Ishikawa (cell line): ENCODE data around the gene CNTN1.

Experiments used
- CEBPB ChIP-seq: IDR thresholded peaks from 2 replicates; pipeline ENCODE4 v1.6.1; 2012
- CREB1 ChIP-seq: IDR thresholded peaks from 2 replicates; pipeline ENCODE4 v1.6.1; 2012; ENCODE audit warnings: low read depth
- EP300 ChIP-seq: IDR thresholded peaks from 2 replicates; pipeline ENCODE4 v1.6.1; 2012; ENCODE audit warnings: borderline replicate concordance
- NFIC ChIP-seq: IDR thresholded peaks from 2 replicates; pipeline ENCODE4 v1.6.1; 2012
- RAD21 ChIP-seq: IDR thresholded peaks from 2 replicates; pipeline ENCODE4 v1.6.1; 2012; ENCODE audit warnings: low read depth
- TAF1 ChIP-seq: IDR thresholded peaks from 2 replicates; pipeline ENCODE4 v1.6.1; 2012; ENCODE audit warnings: low read depth, mild to moderate bottlenecking
- TEAD4 ChIP-seq: IDR thresholded peaks from 2 replicates; pipeline ENCODE4 v1.6.1; 2012
- YY1 ChIP-seq: IDR thresholded peaks from 2 replicates; pipeline ENCODE4 v1.6.1; 2012; ENCODE audit warnings: low read depth
- ZBTB7A ChIP-seq: IDR thresholded peaks from 2 replicates; pipeline ENCODE4 v1.6.1; 2012; ENCODE audit warnings: low read depth
- TF ChIP-seq, protein P1 (sequence below): IDR thresholded peaks from 2 replicates; pipeline ENCODE4 v1.6.1; 2012
- TF ChIP-seq, protein P2 (sequence below): IDR thresholded peaks from 2 replicates; pipeline ENCODE4 v1.6.1; 2012
- TF ChIP-seq, protein P3 (sequence below): IDR thresholded peaks from 2 replicates; pipeline ENCODE4 v1.6.1; 2012; ENCODE audit warnings: low read depth, mild to moderate bottlenecking

DNA sequence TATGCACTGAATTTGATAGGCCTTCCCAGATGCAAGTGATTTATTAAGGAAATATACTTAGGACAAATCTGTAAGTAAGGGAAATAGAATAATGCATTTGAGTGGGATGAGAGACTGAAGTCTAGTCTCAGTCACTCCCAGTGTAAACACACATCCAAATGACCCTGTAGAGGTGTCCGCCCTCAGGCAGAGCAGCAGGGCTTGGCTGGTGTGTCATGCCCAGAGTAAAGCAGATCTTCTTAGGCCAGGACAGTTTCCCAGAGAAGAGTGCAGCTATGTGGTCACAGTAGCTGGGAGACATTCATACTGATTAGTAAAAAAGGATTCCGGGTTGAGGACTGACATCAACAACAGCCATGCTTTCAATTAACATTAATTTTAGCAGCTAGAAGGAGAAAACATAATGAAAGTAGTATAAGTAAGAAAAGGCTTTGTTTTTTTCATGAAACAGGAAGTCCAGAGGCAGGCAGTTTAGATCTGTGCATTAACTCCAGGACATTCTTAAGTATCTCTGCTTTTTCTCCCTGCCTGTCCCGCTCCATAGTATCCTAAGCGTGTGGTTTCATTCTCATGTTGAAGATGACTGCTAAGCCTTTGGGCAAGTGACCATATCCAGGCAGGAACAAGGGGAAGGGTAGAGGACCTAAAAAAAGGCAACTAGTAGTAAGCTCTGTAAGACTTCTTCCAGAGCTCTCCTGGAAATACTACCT, 35.7 kb downstream of the CNTN1 start:
- TF ChIP-seq, protein P1, sequence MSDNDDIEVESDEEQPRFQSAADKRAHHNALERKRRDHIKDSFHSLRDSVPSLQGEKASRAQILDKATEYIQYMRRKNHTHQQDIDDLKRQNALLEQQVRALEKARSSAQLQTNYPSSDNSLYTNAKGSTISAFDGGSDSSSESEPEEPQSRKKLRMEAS, result no peak
- TF ChIP-seq TAF1, result no peak
- TF ChIP-seq YY1, result no peak
- TF ChIP-seq RAD21, result no peak
- TF ChIP-seq CREB1, result no peak
- TF ChIP-seq TEAD4, result no peak
- TF ChIP-seq, protein P2, sequence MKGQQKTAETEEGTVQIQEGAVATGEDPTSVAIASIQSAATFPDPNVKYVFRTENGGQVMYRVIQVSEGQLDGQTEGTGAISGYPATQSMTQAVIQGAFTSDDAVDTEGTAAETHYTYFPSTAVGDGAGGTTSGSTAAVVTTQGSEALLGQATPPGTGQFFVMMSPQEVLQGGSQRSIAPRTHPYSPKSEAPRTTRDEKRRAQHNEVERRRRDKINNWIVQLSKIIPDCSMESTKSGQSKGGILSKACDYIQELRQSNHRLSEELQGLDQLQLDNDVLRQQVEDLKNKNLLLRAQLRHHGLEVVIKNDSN, result no peak
- TF ChIP-seq EP300, result no peak
- no peak for TF ChIP-seq CEBPB
- TF ChIP-seq ZBTB7A, result no peak
- TF ChIP-seq, protein P3, sequence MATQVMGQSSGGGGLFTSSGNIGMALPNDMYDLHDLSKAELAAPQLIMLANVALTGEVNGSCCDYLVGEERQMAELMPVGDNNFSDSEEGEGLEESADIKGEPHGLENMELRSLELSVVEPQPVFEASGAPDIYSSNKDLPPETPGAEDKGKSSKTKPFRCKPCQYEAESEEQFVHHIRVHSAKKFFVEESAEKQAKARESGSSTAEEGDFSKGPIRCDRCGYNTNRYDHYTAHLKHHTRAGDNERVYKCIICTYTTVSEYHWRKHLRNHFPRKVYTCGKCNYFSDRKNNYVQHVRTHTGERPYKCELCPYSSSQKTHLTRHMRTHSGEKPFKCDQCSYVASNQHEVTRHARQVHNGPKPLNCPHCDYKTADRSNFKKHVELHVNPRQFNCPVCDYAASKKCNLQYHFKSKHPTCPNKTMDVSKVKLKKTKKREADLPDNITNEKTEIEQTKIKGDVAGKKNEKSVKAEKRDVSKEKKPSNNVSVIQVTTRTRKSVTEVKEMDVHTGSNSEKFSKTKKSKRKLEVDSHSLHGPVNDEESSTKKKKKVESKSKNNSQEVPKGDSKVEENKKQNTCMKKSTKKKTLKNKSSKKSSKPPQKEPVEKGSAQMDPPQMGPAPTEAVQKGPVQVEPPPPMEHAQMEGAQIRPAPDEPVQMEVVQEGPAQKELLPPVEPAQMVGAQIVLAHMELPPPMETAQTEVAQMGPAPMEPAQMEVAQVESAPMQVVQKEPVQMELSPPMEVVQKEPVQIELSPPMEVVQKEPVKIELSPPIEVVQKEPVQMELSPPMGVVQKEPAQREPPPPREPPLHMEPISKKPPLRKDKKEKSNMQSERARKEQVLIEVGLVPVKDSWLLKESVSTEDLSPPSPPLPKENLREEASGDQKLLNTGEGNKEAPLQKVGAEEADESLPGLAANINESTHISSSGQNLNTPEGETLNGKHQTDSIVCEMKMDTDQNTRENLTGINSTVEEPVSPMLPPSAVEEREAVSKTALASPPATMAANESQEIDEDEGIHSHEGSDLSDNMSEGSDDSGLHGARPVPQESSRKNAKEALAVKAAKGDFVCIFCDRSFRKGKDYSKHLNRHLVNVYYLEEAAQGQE, result no peak
- TF ChIP-seq NFIC, result no peak
